ENCODE measurements around the gene METTL26. TPM values are rescaled to one million over a fixed set of nuclear protein-coding genes. Genes with fewer than 3 reads are reported as not detected.

Gene METTL26
- total and polyA plus RNA-seq, 9 of the 15 experiments (the other 6 are each of a cell fraction or from before 2014, with no cell fraction given) = 7.3 to 262 (median 80.9) TPM

DNA sequence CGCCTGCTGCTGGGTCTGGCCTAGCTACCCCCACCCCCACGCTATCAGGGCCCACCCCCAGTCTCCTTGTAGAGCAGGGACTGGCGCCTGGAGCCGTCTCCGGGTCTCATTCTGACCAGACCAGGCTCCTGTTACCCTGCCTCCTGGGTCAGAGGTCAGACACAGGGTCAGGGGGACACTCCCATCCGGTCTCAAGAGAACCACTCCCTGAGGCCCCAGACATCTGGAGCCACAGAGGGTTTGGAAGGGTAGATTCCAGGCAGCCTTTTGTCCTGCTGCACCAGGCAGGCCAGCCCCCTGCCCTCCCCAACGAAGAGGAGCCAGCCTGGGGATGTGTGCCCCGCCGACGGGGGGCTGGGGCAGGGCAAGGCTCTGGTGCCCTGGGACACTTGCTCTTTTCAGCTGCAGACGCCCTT lies 6.3 kb downstream of the METTL26 start (continued):
- peak; percentile 71 for TF ChIP-seq ZNF592 (IDR thresholded peaks at IDR 0.05)
- peak; percentile 21; the same call in 1 of the 2 replicates for TF ChIP-seq POLR2AphosphoS5 (IDR thresholded peaks at IDR 0.05; ENCODE audit: control insufficient read depth, insufficient read depth, low read depth, low read length)
- no peak for TF ChIP-seq HDAC8 (tag; IDR thresholded peaks at IDR 0.05)
- TF ChIP-seq NUFIP1 (IDR thresholded peaks at IDR 0.05; ENCODE audit: partially characterized antibody) = no peak
- no peak for TF ChIP-seq SIX5 (IDR thresholded peaks at IDR 0.05; ENCODE audit: borderline replicate concordance in 1 of 2, insufficient read depth in 1 of 2, low read depth in 1 of 2, low read length in 2 of 2)
- no peak for TF ChIP-seq PPARD (CRISPR knock-in tag; IDR thresholded peaks at IDR 0.05)
- TF ChIP-seq, protein P1, sequence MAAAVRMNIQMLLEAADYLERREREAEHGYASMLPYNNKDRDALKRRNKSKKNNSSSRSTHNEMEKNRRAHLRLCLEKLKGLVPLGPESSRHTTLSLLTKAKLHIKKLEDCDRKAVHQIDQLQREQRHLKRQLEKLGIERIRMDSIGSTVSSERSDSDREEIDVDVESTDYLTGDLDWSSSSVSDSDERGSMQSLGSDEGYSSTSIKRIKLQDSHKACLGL (CRISPR knock-in tag; IDR thresholded peaks at IDR 0.05; ENCODE audit: borderline replicate concordance, poor library complexity, severe bottlenecking) = no peak
- no peak for TF ChIP-seq ZNF175 (CRISPR knock-in tag; IDR thresholded peaks at IDR 0.05; ENCODE audit: low read depth)
- TF ChIP-seq ZNF77 (CRISPR knock-in tag; IDR thresholded peaks at IDR 0.05) = no peak
- no peak for TF ChIP-seq KLF6 (CRISPR knock-in tag; IDR thresholded peaks at IDR 0.05; ENCODE audit: borderline replicate concordance)
- TF ChIP-seq TAL1 (IDR thresholded peaks at IDR 0.05) = no peak
- no peak for TF ChIP-seq USF1 (CRISPR knock-in tag; IDR thresholded peaks at IDR 0.05)
- TF ChIP-seq RBBP5 (IDR thresholded peaks at IDR 0.05; ENCODE audit: borderline replicate concordance, insufficient read depth, low read length, poor library complexity, severe bottlenecking) = no peak
- no peak for TF ChIP-seq CAMTA2 (CRISPR knock-in tag; conservative IDR thresholded peaks at IDR 0.05)
- TF ChIP-seq, protein P2, sequence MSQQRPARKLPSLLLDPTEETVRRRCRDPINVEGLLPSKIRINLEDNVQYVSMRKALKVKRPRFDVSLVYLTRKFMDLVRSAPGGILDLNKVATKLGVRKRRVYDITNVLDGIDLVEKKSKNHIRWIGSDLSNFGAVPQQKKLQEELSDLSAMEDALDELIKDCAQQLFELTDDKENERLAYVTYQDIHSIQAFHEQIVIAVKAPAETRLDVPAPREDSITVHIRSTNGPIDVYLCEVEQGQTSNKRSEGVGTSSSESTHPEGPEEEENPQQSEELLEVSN (IDR thresholded peaks at IDR 0.05; ENCODE audit: borderline replicate concordance in 1 of 2, extremely low read depth in 1 of 2, insufficient read depth in 1 of 2, insufficient read length in 1 of 2, low read depth in 1 of 2, low read length in 1 of 2, poor library complexity in 1 of 2, severe bottlenecking in 1 of 2) = peak in 1 of 2 experiments; percentile 4
- TF ChIP-seq ZNF778 (CRISPR knock-in tag; IDR thresholded peaks at IDR 0.05) = no peak
- 0 out of 2 replicates have a peak, but pooled peaks have one; percentile 42 for TF ChIP-seq SUPT5H (IDR thresholded peaks at IDR 0.05)
- no peak for TF ChIP-seq TCFL5 (CRISPR knock-in tag; conservative IDR thresholded peaks at IDR 0.05)
- TF ChIP-seq SREBF2 (CRISPR knock-in tag; IDR thresholded peaks at IDR 0.05) = no peak
